GM13977 (cell line): ENCODE results near the gene LCN10.

Experiments used
- DNase-seq: peaks from one replicate; pipeline ENCODE4 v3.0.0; 2012; ENCODE audit warnings: low spot score
- CTCF ChIP-seq: IDR thresholded peaks from 2 replicates; pipeline ENCODE4 v1.5.1; 2012; ENCODE audit warnings: mild to moderate bottlenecking, control low read depth; ENCODE audit not compliant: insufficient read depth; ENCODE audit errors: extremely low read depth, missing control alignments
- in situ Hi-C: fragments of 300-500 bp; cut with MboI; formaldehyde crosslinking; loops from one replicate; pipeline ENCODE4 v1.12.0; 2022; ENCODE audit warnings: low sequenced_read_pairs, low pct_unique_long_range_greater_than_20kb, mixed read lengths, inconsistent platforms; ENCODE audit not compliant: unreplicated experiment

The LCN10 gene

DNA sequence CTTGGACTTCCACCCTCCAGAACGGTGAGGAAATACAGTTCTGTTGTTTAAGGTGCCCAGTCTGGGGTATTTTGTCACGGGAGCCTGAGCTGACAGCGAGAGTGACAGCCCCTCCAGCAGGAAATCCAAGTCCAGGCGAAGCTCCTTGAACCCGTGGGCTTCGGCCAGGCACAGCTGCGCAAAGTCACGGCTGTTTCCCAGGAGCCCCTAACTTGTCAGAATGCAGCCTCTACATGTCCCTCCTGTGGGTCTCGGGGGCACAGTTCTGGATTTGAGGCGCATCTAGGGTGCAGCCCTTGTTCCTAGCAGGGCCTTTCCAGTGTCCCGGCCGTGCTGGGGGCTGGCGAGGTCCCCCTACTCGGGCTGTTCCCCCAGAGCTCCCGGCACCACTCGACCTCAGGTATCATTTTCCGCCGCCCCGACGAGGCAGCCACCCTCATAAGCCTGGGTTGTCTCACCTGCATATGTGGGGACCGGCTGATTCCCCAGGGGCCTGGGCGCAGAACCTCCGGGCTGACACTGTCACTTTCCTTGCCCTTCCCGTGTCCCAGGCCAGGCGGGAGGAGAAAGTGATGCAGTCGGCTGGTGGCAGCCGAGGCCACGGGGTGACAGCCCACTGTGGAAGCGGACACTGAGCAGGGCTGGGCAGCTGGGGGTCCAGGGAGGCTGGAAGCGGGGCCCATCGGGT, 10.8 kb upstream of the LCN10 start:
- in situ Hi-C loops: no loop called here
- DNase-seq: no peak
- TF ChIP-seq CTCF: no peak

GRCh38 chr9:136751814-136752213, 9.1 kb upstream of the LCN10 start:
- no peak for DNase-seq
- in situ Hi-C loops: no loop called here
- TF ChIP-seq CTCF: no peak

- DNase-seq: no peak
These were observed 8.5 kb upstream of the LCN10 start for GRCh38 chr9:136751244-136751643.

DNA sequence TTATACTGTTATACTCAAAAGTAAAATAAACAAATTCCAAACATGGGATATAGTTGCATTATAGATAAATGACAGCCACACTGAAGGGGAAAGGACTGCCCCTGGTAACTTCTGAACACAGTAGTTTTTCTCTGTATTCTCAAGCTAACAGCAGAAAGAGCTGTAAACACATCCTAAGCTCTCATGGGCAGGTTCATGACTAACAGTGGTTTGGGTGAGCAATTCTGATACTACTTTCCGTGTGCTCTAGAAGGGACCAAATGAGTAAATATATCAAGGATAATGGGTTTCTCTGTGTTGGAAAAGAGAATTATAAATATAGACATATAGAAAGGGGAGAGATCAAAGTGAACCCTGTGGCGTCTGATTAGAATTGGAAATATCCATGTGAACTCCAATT, 7.8 kb upstream of the LCN10 start:
- in situ Hi-C loops: no loop called here
- DNase-seq: no peak
- TF ChIP-seq CTCF: no peak

More at GRCh38 chr9:136751244-136751643, 8.5 kb upstream of the LCN10 start:
- no peak for TF ChIP-seq CTCF
- in situ Hi-C loops: no loop called here

DNA sequence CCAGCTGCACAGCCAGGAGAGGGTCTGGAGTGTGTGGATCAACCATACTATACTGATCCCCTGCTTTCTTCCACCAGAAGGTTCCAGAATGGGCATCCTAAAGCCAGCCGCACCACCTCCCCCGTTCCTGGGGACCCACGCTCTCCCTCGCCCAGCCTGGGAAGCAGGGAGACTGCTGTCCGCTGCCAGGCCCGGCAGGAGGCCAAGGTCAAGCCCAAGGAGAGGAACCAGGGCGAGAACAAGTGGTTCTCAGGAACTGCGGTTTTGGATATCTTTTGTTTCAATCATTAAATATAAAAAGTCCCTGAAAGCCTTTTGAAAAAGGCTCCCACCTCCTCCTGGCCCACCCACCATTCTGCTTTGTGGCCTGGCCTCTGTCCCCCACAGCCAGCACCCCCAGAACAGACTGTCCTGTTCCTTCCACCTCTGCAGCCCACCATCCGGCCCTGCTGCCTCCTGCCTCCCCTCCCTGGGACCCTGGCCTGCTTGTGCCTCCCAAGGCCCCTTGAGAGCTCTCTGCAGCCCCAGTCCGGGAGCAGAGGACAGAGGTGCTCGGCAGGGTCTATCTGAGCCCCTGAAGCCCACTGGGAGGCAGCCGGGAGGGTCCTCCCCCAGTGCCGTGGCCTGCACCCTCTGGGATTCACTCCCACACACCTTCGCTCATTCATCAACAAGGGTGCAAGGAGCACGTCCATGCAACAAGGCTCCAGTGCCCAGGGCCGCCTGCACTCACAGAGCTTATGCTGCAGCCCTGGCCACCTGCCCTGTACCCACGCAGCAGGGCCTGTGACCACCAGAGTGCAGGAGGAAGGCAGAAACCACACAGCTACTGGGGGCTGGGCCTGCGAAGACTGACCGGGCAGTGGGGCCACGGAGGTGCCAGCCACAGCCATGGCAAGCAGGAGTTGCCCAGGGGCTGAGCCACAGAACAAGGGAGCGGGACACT, 6.2 kb upstream of the LCN10 start:
- in situ Hi-C loops: no loop called here
- DNase-seq: no peak
- no peak for TF ChIP-seq CTCF

GRCh38 chr9:136748201-136748600, 5.5 kb upstream of the LCN10 start, which contains the start of gene LCN6:
Gene LCN6 (minus strand): TSS chr9:136748525. CDS start chr9:136748483, 42 bp downstream.
- no peak for TF ChIP-seq CTCF
- no peak for DNase-seq
- in situ Hi-C loops: no loop called here
